Measurements from ENCODE around the gene FBXL3.

DNA sequence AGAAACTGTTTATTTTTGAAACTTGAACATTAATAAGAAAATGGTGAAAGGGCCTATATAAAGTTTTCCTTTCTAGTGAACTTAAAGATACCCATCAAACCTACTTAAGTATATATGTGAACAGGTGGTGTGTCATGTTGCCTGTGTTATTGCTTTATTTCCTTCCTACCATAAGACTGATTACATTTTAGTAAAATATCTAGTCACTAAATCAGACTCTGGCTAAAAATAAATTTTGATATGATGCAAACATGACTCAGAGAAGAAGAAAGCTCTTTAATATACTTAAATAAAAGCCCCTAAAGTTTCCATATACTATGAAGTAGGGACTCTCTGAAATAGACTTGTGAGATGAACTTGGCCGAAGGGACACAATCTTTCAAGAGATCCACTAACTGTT is 35.1 kb upstream of the FBXL3 start:
- no peak for TF ChIP-seq CTCF (conservative IDR thresholded peaks at IDR 0.05; ENCODE audit: low read depth, low read length)
- TF ChIP-seq EZH2 (IDR thresholded peaks at IDR 0.05; ENCODE audit: borderline replicate concordance, low read depth, low read length, poor library complexity, severe bottlenecking) = no peak
